ENCODE data around the gene MAZ.

DNA sequence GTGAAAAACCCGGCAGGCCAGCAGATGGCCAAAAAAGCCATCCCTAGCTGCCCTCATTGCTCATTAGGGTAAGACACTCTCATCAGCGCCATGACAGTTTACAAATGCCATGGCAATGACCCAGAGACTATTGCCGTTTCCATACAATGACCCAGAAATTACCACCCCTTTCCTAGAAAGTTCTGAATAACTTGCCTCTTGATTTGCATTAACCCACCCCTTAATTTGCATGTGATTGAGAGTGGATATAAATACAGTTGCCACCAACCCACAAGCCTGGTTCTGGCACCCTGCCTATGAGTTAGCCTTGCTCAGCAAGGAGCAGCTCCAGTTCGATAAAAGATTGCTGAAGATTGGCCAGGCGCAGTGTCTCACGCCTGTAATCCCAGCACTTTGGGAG is 44.4 kb upstream of the MAZ start:
- TF ChIP-seq, protein P1, sequence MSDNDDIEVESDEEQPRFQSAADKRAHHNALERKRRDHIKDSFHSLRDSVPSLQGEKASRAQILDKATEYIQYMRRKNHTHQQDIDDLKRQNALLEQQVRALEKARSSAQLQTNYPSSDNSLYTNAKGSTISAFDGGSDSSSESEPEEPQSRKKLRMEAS (IDR thresholded peaks at IDR 0.05) = no peak
- TF ChIP-seq TAF1 (IDR thresholded peaks at IDR 0.05; ENCODE audit: low read depth) = no peak

Data from Ishikawa (cell line).